ENCODE results near the gene RRAGC. TPM values are rescaled to one million over a fixed set of nuclear protein-coding genes. Genes with fewer than 3 reads are reported as not detected.

The RRAGC gene
- total RNA-seq, 4 donors from 2014 or later = 7.2 to 29.5 (median 20.4) TPM

- H3K27ac ChIP-seq = no peak overlapping the region
- no peaks in the 10 kb centered on the region for H3K27me3 ChIP-seq
- H3K4me3 ChIP-seq = no peak overlapping the region
- DNase-seq = no peak
- no peaks in the 10 kb centered on the region for H3K36me3 ChIP-seq
- no peaks in the 10 kb centered on the region for H3K9me3 ChIP-seq
- intact Hi-C loops (cut with DNase I; ENCODE audit: low total_unique reads) = no loop called here
- TF ChIP-seq POLR2A (IDR thresholded peaks at IDR 0.05) = no peak
- TF ChIP-seq CTCF (IDR thresholded peaks at IDR 0.05) = no peak
- no peaks in the 10 kb centered on the region for H3K4me1 ChIP-seq
Measured at GRCh38 chr1:38833146-38833545, 26.4 kb downstream of the RRAGC start.

GRCh38 chr1:38832370-38832734, 27.2 kb downstream of the RRAGC start:
- DNase-seq = no peak
- Histone ChIP-seq H3K9me3 (no peaks in the 10 kb centered on the region), H3K36me3 (no peaks in the 10 kb centered on the region), H3K27me3 (no peaks in the 10 kb centered on the region), H3K4me3 (no peak overlapping the region), H3K27ac (no peak overlapping the region), H3K4me1 (no peaks in the 10 kb centered on the region)
- no peak for TF ChIP-seq CTCF (IDR thresholded peaks at IDR 0.05)
- no peak for TF ChIP-seq POLR2A (IDR thresholded peaks at IDR 0.05)
- intact Hi-C loops (cut with DNase I; ENCODE audit: low total_unique reads) = no loop called here

GRCh38 chr1:38831731-38832369, 27.7 kb downstream of the RRAGC start:
- TF ChIP-seq CTCF (IDR thresholded peaks at IDR 0.05) (no peak), POLR2A (IDR thresholded peaks at IDR 0.05) (no peak)
- no peaks in the 10 kb centered on the region for H3K4me1 ChIP-seq
- intact Hi-C loops (cut with DNase I; ENCODE audit: low total_unique reads) = no loop called here

GRCh38 chr1:38829368-38829767, 30.2 kb downstream of the RRAGC start:
- intact Hi-C loops (cut with DNase I; ENCODE audit: low total_unique reads) = no loop called here

More at GRCh38 chr1:38831731-38832369, 27.7 kb downstream of the RRAGC start:
- no peaks in the 10 kb centered on the region for H3K9me3 ChIP-seq
- no peak for DNase-seq
- no peaks in the 10 kb centered on the region for H3K36me3 ChIP-seq
- H3K27ac ChIP-seq = no peak overlapping the region
- H3K27me3 ChIP-seq = no peaks in the 10 kb centered on the region
- H3K4me3 ChIP-seq = no peak overlapping the region

GRCh38 chr1:38827318-38827717, 32.3 kb downstream of the RRAGC start:
- H3K4me1 ChIP-seq = no peaks in the 10 kb centered on the region
- H3K27ac ChIP-seq = no peak overlapping the region
- H3K27me3 ChIP-seq = no peaks in the 10 kb centered on the region
- intact Hi-C loops (cut with DNase I; ENCODE audit: low total_unique reads) = no loop called here
- no peaks in the 10 kb centered on the region for H3K36me3 ChIP-seq
- DNase-seq = no peak
- no peak overlapping the region for H3K4me3 ChIP-seq
- H3K9me3 ChIP-seq = no peaks in the 10 kb centered on the region
- TF ChIP-seq CTCF (IDR thresholded peaks at IDR 0.05) (no peak), POLR2A (IDR thresholded peaks at IDR 0.05) (no peak)

More at GRCh38 chr1:38829368-38829767, 30.2 kb downstream of the RRAGC start:
- DNase-seq = no peak
- H3K4me3 ChIP-seq = no peak overlapping the region
- no peaks in the 10 kb centered on the region for H3K27me3 ChIP-seq
- no peaks in the 10 kb centered on the region for H3K9me3 ChIP-seq
- H3K36me3 ChIP-seq = no peaks in the 10 kb centered on the region
- no peaks in the 10 kb centered on the region for H3K4me1 ChIP-seq
- TF ChIP-seq POLR2A (IDR thresholded peaks at IDR 0.05) = no peak
- TF ChIP-seq CTCF (IDR thresholded peaks at IDR 0.05) = no peak
- H3K27ac ChIP-seq = no peak overlapping the region

Measured in uterus (tissue), 4 donors.